Uterus (tissue), 4 donors: ENCODE data around the gene CD164L2. TPM values are rescaled to one million over a fixed set of nuclear protein-coding genes. Genes with fewer than 3 reads are reported as not detected.

Source experiments
- DNase-seq, 2 donors: peaks; one replicate each; pipeline ENCODE4 v3.0.0-alpha.2; 2019 to 2020
- H3K27ac ChIP-seq, 2 donors: fragments of 200-600 bp; sonication (generic); 1 replicate in 1 of 2; 2 replicates in 1 of 2; pipeline ENCODE4 v1.5.1; 2016 to 2018
- H3K27me3 ChIP-seq, 2 donors: fragments of 200-600 bp; sonication (generic); one replicate each; pipeline ENCODE4 v1.5.1; 2018 to 2019; ENCODE audit warnings: control low read depth in 1 of 2
- H3K36me3 ChIP-seq, 2 donors: fragments of 200-600 bp; sonication (generic); one replicate each; pipeline ENCODE4 v1.5.1; 2019; ENCODE audit warnings: control low read depth in 1 of 2
- H3K4me1 ChIP-seq, 2 donors: fragments of 200-600 bp; sonication (generic); one replicate each; pipeline ENCODE4 v1.5.1; 2018 to 2019; ENCODE audit warnings: control low read depth in 1 of 2
- H3K4me3 ChIP-seq, 2 donors: fragments of 200-600 bp; sonication (generic); 1 replicate in 1 of 2; 2 replicates in 1 of 2; pipeline ENCODE4 v1.5.1; 2018 to 2019; ENCODE audit warnings: mild to moderate bottlenecking in 1 of 2
- H3K9me3 ChIP-seq, 2 donors: fragments of 200-600 bp; sonication (generic); one replicate each; pipeline ENCODE4 v1.5.1; 2019; ENCODE audit warnings: control low read depth in 1 of 2
- POLR2A ChIP-seq, 2 donors: fragments of 450-650 bp; IDR thresholded peaks; one replicate each; pipeline ENCODE4 v1.6.1; 2016; ENCODE audit warnings: antibody characterized with exemption in 2 of 2, mild to moderate bottlenecking in 1 of 2, moderate library complexity in 1 of 2
- intact Hi-C: fragments of 100-400 bp; cut with DNase I; formaldehyde crosslinking; loops from one replicate; pipeline ENCODE4 v1.15.1; 2023; ENCODE audit warnings: low total_unique reads
- total RNA-seq, 4 donors: library from RNA; depleted of rRNA in 3 of 4; stranded (reverse); fragments of >200 nt in 3 of 4; gene quantifications; one replicate each; pipeline versions ENCODE4 v1.1.0 to v1.2.4, GENCODE V29; 2014 to 2023
- TF ChIP-seq, protein P1 (sequence below), 4 experiments: fragments of 200-600 bp in 2 of 4; fragments of 450-650 bp in 2 of 4; sonication (generic) in 2 of 4; IDR thresholded peaks; one replicate each; pipeline ENCODE4 v1.5.1; 2016 to 2019; ENCODE audit warnings: antibody characterized with exemption in 4 of 4, mild to moderate bottlenecking in 2 of 4, moderate library complexity in 1 of 4
- donor health status: DM: yes; HTN: yes; CAD: no.

CD164L2 gene
- total RNA-seq, 4 donors from 2014 or later: 0.69 TPM; not detected in 3

DNA sequence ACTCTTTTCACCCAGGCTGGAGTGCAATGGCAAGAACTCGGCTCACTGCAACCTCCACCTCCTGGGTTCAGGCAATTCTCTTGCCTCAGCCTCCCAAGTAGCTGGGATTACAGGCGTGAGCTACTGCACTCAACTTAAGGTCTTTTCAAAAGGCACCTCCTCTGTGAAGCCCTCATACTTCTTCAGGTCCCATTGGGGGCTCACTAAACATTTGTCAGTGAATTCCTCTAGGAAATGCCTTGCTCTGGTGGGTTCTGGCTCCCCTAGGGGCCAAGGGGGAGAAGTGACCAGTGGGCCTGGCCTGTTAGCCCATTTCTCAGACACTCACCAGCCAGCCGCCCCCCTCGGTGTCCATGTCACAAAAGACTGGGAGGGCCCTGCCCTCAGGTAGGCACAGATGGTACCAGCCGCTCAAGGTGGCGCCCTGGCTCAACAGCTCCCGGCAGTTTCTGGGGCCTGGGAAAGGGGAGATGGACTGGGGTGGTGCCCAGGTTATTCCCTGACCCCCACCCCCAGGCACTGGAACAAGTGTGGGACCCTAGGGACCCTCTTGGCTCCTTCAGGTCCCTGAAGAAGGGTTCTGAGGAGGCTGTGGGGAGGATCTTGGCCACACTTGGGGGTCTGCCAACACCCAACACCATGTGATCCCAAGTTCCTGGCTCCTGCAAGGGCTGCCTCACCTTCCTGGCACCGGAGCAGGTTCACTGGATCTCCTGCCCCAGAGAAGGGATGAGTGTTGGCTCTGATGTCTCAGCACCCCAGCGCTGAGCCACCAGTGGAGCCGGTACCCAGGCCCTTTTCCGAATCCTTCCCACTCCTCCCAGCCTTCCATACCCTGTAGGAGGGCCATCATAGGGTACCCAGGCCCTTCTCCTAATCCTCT, 10.1 kb downstream of the CD164L2 start:
- no peak for DNase-seq
- H3K9me3 ChIP-seq: no peaks in the 10 kb centered on the region
- TF ChIP-seq POLR2A (IDR thresholded peaks at IDR 0.05): no peak
- TF ChIP-seq, protein P1, sequence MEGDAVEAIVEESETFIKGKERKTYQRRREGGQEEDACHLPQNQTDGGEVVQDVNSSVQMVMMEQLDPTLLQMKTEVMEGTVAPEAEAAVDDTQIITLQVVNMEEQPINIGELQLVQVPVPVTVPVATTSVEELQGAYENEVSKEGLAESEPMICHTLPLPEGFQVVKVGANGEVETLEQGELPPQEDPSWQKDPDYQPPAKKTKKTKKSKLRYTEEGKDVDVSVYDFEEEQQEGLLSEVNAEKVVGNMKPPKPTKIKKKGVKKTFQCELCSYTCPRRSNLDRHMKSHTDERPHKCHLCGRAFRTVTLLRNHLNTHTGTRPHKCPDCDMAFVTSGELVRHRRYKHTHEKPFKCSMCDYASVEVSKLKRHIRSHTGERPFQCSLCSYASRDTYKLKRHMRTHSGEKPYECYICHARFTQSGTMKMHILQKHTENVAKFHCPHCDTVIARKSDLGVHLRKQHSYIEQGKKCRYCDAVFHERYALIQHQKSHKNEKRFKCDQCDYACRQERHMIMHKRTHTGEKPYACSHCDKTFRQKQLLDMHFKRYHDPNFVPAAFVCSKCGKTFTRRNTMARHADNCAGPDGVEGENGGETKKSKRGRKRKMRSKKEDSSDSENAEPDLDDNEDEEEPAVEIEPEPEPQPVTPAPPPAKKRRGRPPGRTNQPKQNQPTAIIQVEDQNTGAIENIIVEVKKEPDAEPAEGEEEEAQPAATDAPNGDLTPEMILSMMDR (IDR thresholded peaks at IDR 0.05): peak in 1 of 4 experiments; percentile 5
- H3K27ac ChIP-seq: no peak overlapping the region
- intact Hi-C loops: no loop called here
- H3K36me3 ChIP-seq: no peaks in the 10 kb centered on the region
- no peaks in the 10 kb centered on the region for H3K27me3 ChIP-seq
- no peak overlapping the region for H3K4me3 ChIP-seq
- no peaks in the 10 kb centered on the region for H3K4me1 ChIP-seq

GRCh38 chr1:27372022-27372807, 10.9 kb downstream of the CD164L2 start:
- no peak for TF ChIP-seq POLR2A (IDR thresholded peaks at IDR 0.05)
- TF ChIP-seq, protein P1 (IDR thresholded peaks at IDR 0.05): peak in 1 of 4 experiments; percentile 19
- no peak for DNase-seq
- Histone ChIP-seq H3K4me3 (no peak overlapping the region), H3K4me1 (peaks cover 3 to 8% of the 10 kb centered on the region in 2 donors), H3K9me3 (no peaks in the 10 kb centered on the region), H3K27ac (no peak overlapping the region), H3K36me3 (no peaks in the 10 kb centered on the region), H3K27me3 (no peaks in the 10 kb centered on the region)
- intact Hi-C loops: no loop called here

- intact Hi-C loops: no loop called here
- no peak overlapping the region for H3K27ac ChIP-seq
- no peak overlapping the region for H3K4me3 ChIP-seq
- TF ChIP-seq POLR2A (IDR thresholded peaks at IDR 0.05): no peak
- TF ChIP-seq, protein P1 (IDR thresholded peaks at IDR 0.05): no peak
- no peaks in the 10 kb centered on the region for H3K36me3 ChIP-seq
- peaks cover 10 to 22% of the 10 kb centered on the region in 2 donors for H3K4me1 ChIP-seq
- H3K9me3 ChIP-seq: no peaks in the 10 kb centered on the region
- DNase-seq: no peak
- no peaks in the 10 kb centered on the region for H3K27me3 ChIP-seq
These were observed 14.1 kb downstream of the CD164L2 start for GRCh38 chr1:27368869-27369582.

- DNase-seq: no peak
- Histone ChIP-seq H3K9me3 (no peaks in the 10 kb centered on the region), H3K36me3 (no peaks in the 10 kb centered on the region), H3K27me3 (no peaks in the 10 kb centered on the region), H3K27ac (peak overlapping the region; percentile 96), H3K4me1 (peaks cover 10 to 22% of the 10 kb centered on the region in 2 donors), H3K4me3 (peak overlapping the region; percentile 59 to 64)
- no peak for TF ChIP-seq POLR2A (IDR thresholded peaks at IDR 0.05)
- TF ChIP-seq, protein P1 (IDR thresholded peaks at IDR 0.05): no peak
- intact Hi-C loops: no loop called here
These were observed 15.9 kb downstream of the CD164L2 start for GRCh38 chr1:27367160-27367650.
